Activated CD4-positive, alpha-beta T cell treated with anti-CD3 and anti-CD28 coated beads, Interleukin-2, Interleukin-4, amounts not matched to agents 100 ng/mL and 50 ng/mL, durations not matched to agents 16 hours and 8 hours (primary cell): ENCODE data around the gene BBS1.

Experiments used
- DNase-seq: peaks from one replicate; pipeline ENCODE4 v3.0.0-alpha.2; 2020; ENCODE audit warnings: low spot score

BBS1 gene

DNA sequence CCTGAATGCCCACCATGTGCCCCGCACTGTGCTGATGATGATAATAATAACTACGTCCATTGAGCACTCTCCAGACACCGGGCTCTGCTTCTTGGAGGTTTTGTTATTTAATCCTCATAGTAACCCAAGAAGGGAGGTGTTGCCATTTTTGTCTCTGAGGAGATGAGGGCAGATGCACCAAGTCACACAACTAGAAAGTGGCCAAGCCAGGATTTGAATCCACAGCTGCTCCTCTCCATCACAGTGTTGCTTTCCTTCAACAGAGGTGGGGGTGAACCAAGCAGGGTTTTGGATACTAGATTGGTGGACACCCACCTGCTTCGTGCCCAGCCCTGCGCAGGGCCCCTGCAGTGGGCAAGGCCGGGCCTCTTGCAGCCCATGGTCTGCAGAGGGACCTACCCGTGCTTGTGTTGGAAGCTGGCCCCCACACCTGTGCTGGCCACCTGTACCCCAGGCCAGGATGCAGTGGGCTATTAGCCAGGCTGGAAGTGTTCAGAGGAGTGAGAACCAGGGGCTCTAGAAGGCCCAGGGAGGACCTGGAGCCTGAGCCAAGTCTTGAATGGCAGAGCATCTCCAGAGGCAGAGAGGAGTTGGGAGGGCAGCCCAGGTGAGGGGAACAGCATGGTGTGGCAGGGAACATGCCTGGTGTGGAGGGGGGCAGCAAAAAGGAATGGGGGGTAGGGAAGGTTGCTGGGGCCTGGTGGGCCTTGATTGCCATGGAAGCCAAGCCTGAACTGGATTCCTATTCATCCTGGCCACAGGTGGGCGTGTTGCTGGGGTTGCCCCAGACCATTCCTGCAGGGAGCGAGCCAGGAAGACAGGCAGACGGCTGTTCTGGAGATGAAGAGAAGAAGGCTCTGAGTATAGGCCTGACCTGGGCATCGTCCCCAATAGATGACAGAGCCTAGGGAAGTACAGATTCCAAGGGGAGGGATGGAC is 32.9 kb upstream of the BBS1 start:
- no peak for DNase-seq

DNA sequence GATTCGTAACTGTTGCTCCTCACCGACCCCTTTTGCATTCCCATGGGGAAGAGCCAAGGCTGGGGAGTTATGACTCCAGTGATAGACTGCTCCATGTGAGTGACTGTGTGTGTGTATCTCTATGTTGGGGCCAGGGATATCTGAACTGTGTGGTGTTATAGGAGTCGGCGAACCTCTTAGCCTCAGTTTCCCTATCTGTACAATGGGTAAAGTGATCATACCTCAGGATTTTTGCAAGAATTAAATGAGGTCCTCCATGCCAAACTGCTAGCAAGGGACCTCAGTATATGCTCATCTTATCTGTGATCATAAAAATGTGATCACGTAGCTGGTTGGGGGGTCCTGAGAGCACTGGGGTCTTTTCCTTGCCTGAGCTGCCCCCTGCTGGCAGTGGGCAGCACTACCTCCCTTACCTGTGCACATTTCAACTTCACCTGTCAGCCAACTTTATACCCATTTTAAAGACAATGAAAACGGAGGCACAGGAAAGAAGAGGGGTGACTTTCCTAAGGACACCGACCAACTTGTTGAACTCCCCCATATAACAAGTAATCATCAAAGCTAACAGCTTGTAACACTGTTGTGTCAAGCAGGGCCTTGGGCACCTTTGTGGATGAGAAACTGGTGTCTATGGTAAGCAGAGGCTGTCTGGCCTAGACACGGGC is 31.6 kb upstream of the BBS1 start:
- no peak for DNase-seq

DNA sequence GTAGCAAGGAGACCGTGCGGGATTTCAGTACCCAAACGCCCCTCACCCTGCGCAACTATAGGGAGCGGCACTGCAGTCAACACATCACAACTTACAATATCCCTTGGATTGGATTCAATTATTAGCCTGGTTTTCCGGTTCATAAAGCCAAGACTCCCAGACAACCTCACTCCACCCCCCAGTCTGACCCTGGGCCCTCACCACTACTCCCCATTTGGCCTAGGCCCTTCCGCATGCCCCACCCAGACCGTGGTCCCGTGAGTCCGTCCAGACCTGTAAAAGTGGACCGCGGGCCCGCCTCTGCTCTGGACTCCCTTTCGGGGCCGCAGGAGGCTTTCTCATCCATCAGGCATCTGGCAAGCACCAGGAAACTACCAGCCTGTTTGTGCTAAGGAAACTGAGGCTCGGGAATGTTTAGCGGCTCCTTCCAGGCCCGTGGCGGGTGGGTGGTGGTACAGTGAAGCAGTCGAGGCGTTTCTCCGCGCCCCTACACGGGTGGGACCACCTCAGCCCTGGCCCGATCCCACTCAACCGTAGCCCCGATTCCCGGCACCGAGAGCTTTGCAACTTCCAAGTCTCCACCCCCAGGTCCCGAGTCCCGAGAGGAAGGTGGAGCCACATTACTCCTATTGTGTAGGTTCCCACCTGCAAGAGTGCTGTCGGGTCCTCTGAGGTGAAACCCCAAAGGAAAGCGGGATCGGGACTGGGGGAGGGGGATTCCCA is 30.9 kb upstream of the BBS1 start:
- no peak for DNase-seq

DNA sequence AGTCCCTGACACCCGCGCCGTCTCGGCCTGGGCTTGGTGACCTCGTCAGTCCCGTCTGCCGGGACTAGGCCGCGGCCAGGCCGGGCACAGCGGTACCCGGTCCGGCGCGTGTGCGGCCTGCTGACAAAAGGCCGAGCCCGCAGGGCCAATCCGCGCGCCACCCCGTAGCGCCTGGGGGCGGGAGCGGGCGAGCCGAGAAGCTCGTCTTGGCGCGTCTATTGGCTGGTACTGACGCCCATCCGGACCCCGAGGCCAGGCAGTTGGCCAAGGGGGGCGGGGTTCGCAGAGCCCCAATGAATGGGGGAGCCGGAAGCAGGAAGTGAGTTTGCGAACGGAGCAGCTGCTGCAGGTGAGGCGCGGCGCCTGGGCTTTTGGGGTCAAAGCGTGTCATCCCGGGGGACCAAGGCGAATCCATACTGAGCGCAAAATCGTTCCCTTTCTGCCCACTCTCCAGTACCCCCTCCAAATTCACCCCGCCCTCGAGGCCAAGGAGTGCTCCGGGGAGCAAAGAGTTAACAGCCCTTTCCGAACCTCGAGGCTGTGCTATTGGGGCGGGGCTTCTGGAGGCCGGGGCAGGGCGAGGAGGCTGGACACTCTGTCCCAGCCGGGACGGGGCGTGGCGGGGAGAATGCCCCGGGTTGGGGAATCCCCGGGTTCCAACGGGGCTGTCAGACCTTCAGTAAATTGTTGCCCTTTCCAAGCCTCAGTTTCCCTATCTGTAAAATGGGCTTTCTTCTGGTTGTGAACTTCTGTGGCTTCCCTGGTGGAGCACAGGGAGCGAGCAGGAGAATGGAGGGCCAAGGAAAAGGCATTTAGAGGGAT is 30.1 kb upstream of the BBS1 start, which contains the start of gene DPP3:
Gene DPP3, plus strand, starts transcription at position 318 of the 822 bp plus-strand sequence. CDS start 1,767 bp downstream, outside the sequence.
- peak; percentile 98 for DNase-seq

DNA sequence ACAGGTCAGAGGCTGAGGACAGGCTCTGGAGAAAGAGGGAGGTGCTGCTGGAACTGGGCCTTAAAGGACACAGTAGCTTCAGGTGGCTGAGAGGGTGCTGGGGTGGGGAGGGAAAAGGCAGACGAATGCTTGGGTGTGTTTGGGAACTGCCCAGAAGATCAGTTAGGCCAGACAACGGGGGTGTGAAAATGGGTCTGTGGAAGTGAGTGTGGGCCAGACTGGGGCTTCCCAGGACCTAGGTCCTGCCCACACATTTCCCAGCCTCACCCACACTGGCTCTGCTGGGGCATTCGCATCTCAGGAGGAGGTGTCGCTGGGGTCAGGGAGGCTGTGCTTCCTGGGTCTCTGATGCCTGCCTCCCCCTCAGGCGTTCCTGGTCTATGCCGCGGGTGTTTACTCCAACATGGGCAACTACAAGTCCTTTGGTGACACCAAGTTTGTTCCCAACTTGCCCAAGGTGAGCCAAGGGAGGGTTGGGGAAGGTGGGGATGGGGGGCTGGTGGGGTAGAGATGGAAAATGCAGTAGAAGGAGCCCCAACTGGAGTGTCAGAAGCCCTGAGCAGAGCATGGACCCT is 25.5 kb upstream of the BBS1 start:
- DNase-seq: no peak

DNA sequence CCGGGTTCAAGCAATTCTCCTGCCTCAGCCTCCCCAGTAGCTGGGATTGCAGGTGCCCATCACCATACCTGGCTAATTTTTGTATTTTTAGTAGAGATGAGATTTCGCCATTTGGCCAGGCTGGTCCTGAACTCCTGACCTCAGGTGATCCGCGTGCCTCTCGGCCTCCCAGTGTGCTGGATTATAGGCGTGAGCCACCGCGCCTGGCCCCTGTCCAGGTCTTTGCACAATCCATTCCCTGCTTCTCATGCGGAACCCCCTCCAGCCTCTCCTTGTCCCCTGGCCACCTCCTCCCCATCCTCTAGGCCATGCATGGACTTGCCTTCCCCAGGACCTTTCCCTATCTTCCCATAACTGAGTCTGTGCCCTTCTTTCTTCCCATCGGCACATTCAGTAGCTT is 21.5 kb upstream of the BBS1 start:
- DNase-seq: no peak

DNA sequence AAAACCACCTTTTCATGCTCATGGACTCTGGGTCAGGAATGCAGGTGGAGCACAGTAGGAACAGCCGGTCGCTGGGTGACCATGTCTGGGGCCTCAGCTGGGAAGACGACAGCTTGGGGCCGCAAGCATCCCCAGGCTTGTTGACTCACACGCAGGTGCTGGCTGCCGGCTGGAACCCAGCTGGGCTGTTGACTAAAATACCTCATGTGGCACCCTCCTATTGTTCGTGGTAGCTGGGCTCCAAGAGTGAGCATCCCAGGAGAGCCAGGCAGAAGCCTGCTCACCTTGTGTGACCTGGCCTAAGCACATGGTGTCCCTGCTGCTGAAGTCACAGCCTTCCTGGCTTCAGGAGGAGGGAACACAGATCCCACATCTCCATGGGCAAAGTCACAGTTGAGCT is 20.8 kb upstream of the BBS1 start:
- no peak for DNase-seq

DNA sequence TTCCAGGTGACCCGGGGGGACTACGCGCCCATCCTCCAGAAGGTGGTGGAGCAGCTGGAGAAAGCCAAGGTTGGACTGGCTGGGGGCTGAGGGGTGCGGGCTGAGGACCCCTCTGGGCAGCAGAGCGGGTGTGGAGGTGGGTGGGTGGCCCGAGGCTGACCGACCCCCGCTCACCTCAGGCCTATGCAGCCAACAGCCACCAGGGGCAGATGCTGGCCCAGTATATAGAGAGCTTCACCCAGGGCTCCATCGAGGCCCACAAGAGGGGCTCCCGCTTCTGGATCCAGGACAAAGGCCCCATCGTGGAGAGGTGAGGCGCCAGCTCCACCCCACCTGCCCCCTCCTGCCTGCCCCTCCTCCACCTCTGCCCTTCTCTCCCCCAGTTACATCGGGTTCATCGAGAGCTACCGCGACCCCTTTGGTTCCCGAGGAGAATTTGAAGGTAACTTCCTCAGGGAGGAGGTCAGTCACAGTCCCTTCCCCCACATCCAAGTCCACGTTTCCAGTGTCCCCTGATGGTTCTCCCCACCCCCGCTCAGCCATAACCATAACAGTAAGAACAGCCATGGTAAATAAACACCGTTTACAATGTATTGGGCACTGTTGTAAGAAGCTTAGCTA is 19.0 kb upstream of the BBS1 start:
- no peak for DNase-seq

DNA sequence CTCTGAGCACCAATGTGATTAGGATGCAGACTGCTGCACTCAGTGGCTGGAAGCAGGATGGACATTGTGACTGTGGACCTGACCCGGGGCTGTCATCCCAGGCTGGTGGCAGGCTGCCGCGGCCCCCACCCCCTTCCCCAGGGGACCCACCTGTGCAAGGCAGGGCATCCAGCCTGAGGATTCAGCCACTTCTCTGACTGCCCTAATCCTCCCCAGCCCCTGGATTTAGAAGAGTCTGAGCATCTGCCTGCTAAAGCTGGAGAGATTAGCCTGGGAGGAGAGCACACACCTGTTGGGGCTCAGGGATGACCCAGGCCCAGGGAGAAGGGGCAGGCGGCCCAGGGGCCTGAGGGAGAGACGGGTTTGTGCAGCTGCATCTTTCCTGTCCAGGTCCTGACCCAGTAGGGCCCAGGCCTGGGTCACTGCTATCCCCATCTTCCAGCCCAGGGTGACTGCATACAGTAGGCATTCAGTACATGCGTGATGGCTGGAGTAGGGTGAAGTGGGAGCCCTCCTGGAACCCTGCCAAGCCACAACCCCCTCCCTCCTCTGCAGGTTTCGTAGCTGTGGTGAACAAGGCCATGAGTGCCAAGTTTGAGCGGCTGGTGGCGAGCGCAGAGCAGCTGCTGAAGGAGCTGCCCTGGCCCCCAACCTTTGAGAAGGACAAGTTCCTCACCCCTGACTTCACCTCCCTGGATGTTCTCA is 18.1 kb upstream of the BBS1 start:
- no peak for DNase-seq

DNA sequence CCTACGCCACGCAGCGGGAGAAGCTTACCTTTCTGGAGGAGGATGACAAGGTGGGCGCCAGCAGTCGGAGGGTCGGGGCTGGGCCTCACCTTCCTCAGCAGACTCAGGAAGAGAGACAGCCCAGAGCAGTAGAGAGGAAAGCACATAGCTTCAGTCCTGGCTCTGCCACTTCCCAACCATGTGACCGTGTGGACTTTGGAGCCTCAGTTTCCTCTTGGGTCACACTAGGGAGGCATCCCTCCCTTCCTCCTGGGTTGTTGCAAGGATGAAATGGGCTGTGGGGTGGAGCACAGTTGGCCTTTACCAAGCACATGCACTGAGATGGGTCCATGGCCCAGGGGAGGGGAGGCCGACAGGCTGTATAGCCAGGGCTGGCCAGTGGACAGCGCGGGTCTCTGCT is 17.3 kb upstream of the BBS1 start:
- DNase-seq: no peak

DNA sequence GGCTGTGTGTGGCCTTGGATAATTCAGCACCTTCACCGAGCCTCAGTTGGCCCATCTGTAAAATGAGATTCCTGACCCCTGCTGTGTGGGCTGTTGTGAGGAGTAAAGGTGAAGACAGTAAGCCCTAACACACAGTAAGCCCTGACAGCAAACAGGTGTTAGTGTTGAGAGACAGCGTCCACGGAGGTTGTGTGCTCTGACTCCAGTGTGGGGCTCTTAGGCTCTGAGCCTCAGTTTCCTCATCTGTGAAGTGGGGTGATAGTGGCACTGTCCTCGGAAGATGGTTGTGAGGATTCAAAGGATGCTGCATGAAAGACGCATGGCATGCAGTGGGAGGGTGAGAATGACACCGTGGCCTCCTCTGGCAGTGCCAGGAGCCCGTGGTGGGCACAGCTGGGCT is 16.0 kb upstream of the BBS1 start:
- DNase-seq: no peak

DNA sequence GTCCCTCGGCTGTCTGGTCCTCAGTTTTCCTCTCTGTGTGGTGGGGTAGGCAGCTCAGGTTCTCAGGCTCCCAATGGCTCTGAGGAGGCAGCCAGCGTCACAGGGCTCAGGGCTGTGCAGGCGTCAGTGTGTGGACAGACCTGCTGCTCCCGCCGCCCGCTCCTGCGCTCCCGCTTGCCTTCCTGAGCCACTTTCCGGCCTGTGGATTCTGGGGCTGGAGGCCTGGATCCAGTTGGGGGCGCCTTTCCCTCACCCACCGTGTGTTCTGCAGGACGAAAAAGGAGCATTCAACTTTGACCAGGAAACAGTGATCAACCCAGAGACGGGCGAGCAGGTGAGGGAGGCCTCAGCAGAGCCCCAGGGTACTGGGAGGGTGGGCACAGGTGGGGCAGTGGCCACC is 15.5 kb upstream of the BBS1 start:
- no peak for DNase-seq

DNA sequence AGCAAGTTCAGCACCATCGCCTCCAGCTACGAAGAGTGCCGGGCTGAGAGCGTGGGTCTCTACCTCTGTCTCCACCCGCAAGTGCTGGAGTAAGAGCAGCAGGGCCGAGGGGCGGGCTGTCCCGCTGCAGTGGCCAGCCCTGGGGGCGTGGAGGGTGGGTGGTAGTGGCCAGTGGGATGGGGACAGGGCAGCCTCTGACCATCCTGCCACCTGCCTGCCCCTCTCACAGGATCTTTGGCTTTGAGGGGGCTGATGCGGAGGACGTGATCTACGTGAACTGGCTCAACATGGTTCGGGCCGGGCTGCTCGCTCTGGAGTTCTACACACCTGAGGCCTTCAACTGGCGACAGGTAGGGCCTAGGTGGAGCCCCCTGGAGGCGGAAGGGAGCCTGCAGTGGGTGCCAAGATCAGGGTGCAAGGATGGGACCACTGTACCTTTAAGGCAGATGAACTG is 15.0 kb upstream of the BBS1 start:
- no peak for DNase-seq

DNA sequence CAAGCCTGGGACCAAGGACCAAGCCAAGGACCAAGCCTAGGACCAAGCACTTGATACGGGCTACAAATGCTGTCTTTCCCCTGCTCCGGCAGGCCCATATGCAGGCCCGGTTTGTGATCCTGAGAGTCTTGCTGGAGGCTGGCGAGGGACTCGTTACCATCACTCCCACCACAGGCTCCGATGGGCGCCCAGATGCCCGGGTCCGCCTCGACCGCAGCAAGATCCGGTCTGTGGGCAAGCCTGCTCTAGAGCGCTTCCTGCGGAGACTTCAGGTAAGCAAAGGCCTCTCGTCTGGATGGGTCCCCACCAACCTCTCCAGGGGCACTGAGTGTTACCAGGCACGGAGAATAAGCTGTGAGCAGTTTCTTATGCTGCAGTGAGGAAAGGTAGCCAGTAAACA is 13.2 kb upstream of the BBS1 start:
- DNase-seq: no peak

DNA sequence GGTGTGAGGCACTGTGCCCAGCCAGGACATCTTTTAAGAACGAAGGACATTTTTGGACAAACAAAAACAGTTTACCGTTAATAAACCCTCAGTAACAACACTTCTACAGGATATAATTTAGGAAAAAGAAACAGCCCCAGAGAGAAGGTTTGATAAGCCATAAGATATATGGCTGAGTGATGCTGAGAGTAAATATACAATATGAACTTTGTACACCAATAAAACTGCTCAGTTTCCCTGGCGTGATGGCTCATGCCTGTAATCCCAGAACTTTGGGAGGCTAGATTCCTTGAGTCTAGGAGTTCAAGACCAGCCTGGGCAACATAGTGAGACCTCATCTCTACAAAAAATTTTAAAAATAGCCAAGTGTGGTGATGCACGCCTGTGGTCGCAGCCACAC is 11.9 kb upstream of the BBS1 start:
- DNase-seq: no peak

DNA sequence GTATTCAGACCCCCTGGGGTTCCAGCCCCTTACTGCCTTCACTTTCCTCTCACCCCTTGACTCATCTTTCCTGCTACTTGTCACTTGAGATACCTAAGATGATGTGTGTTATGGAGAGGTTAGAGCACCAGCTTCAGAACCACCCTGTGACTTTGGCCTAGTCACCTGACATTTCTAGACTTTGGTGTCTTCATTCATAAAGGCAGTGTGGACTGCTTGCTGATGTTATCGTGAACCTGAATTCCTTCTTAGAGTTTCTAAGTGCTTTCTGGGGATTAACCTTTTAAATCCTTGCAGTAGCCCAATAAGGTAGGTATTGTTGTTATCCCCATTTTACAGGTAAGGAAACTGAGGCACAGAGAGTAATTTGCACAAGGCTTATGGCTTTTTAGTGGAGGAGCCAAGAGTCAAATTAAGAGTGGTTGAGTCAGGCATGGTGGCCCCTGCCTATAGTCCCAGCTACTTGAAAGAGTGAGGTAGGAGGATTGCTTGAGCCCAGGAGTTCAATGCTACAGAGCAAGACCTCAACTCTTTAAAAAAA is 5.1 kb upstream of the BBS1 start:
- no peak for DNase-seq

DNA sequence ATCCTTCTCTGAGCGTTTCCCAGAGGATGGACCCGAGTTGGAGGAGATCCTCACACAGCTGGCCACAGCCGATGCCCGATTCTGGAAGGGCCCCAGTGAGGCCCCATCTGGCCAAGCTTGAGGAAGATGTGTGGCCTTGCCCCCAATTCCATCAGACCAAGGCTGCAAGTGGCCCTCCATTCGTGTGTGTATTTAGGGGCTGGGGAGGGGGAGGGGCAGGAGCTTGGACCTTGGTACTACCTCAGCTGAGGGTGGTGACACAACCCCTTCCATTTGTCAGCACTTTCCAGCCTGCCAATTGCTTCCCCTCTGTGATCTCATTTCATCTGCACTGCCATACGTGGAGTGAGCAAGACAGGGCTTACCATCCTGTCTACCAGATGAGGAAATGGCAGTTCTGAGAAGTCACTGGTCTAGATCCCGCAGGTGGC is 1.3 kb upstream of the BBS1 start:
- DNase-seq: peak; percentile 12

DNA sequence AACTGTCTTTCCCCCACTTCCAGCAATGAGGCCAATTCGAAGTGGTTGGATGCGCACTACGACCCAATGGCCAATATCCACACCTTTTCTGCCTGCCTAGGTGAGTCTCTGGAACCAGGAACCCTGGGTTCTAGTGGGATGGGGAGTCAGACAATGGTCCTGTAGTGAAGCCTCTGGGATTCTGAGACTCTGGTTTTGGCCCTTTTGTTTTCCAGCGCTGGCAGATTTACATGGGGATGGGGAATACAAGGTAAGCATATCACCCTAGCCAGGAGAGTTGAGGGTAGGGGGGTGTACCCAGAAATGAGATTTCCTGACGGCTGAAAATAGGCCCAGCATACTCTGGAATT is 530 bp downstream of the BBS1 start:
- no peak for DNase-seq

DNA sequence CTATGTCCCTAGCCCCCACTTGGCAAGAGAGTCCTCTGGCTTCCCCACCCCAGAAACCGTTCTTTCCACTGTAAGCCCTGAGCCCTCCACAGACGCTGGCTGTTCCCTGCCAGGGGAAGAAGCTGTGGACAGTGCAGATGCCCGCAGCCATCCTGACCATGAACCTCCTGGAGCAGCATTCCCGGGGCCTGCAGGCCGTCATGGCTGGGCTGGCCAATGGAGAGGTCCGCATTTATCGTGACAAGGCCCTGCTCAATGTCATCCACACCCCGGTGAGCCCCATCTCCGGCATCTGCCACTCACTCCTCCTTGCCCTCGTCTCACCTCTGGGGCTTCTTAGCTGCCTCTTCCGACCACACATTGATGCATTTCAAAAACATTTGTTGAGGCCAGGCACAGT is 13.2 kb downstream of the BBS1 start:
- DNase-seq: no peak
